HepG2 (cell line): ENCODE data around the gene KRTAP1-1. TPM values are rescaled to one million over a fixed set of nuclear protein-coding genes. Genes with fewer than 3 reads are reported as not detected.
A peak's percentile ranks its signal among the peaks of the same experiment; 100 is the strongest.

ENCODE experiments used
- CHD2 ChIP-seq: IDR thresholded peaks from 2 replicates; pipeline ENCODE4 v1.6.1; 2011; ENCODE audit warnings: low read depth, low read length, improper control_type of control experiment
- HCFC1 ChIP-seq: fragments of 150-350 bp; IDR thresholded peaks from 2 replicates; pipeline ENCODE4 v1.6.1; 2014; ENCODE audit warnings: low read depth, low read length
- HMGXB4 ChIP-seq, 2 experiments: sonication (generic) in 1 of 2; formaldehyde crosslinking in 1 of 2; IDR thresholded peaks; 2 replicates each; pipeline versions ENCODE4 v1.4.0 to v1.6.1; 2018 to 2020; ENCODE audit warnings: missing genetic modification reagents in 2 of 2, borderline replicate concordance in 1 of 2, low read depth in 1 of 2, mild to moderate bottlenecking in 1 of 2, missing biosample characterization in 1 of 2
- NONO ChIP-seq, 2 experiments: fragments of 450-650 bp in 1 of 2; sonication (generic) in 1 of 2; formaldehyde crosslinking in 1 of 2; IDR thresholded peaks in 1 of 2; conservative IDR thresholded peaks in 1 of 2; 2 replicates each; pipeline versions ENCODE4 v1.6.1 to v1.8.0; 2017 to 2022; ENCODE audit warnings: mild to moderate bottlenecking in 1 of 2, missing genetic modification reagents in 1 of 2, moderate library complexity in 1 of 2
- RBM39 ChIP-seq: fragments of 200-400 bp; formaldehyde crosslinking; IDR thresholded peaks from one replicate; pipeline ENCODE4 v1.6.1; 2018; ENCODE audit warnings: antibody characterized with exemption, mild to moderate bottlenecking, low read depth, low read length; ENCODE audit not compliant: poor library complexity, severe bottlenecking
- SOX5 ChIP-seq: IDR thresholded peaks from 2 replicates; pipeline ENCODE4 v1.6.1; 2016; ENCODE audit warnings: borderline replicate concordance
- ZBTB49 ChIP-seq: sonication (generic); formaldehyde crosslinking; IDR thresholded peaks from 2 replicates; pipeline ENCODE4 v1.4.0; 2020; ENCODE audit warnings: missing genetic modification reagents, borderline replicate concordance
- ZFY ChIP-seq: sonication (generic); formaldehyde crosslinking; IDR thresholded peaks from 2 replicates; pipeline ENCODE4 v1.4.0; 2020; ENCODE audit warnings: missing genetic modification reagents
- ZNF674 ChIP-seq: sonication (generic); formaldehyde crosslinking; IDR thresholded peaks from 2 replicates; pipeline ENCODE4 v1.5.0; 2020; ENCODE audit warnings: low read depth, mild to moderate bottlenecking, missing genetic modification reagents
- ZNF775 ChIP-seq: sonication (generic); formaldehyde crosslinking; IDR thresholded peaks from 2 replicates; pipeline ENCODE4 v1.4.0; 2020; ENCODE audit warnings: missing genetic modification reagents, mild to moderate bottlenecking, moderate library complexity, borderline replicate concordance
- ZNF780A ChIP-seq: sonication (generic); formaldehyde crosslinking; IDR thresholded peaks from 2 replicates; pipeline ENCODE4 v1.8.0; 2022; ENCODE audit warnings: mild to moderate bottlenecking, missing genetic modification reagents, moderate library complexity
- ZNF879 ChIP-seq: sonication (generic); formaldehyde crosslinking; IDR thresholded peaks from 2 replicates; pipeline ENCODE4 v1.8.1; 2023; ENCODE audit warnings: missing genetic modification reagents
- polyA plus RNA-seq, 8 experiments: library from polyadenylated mRNA; depleted of rRNA in 3 of 8; stranded (reverse) in 7 of 8; unstranded in 1 of 8; fragments of >200 nt; fragmentation: Illumina TruSeq in 4 of 8; extraction: Trizol in 4 of 8; gene quantifications; 2 replicates each; pipeline versions ENCODE4 v1.2.1 to v1.2.3, GENCODE V29; 2011 to 2016; ENCODE audit warnings: low read depth in 4 of 8, missing spikeins in 1 of 8, mixed read lengths in 1 of 8; ENCODE audit not compliant: insufficient read depth in 1 of 8
- total RNA-seq, 5 experiments: library from RNA; depleted of rRNA; stranded (reverse); fragments of >200 nt; fragmentation: Illumina TruSeq; extraction: Trizol; gene quantifications; 2 replicates each; pipeline ENCODE4 v1.2.3, GENCODE V29; 2016; ENCODE audit warnings: low read depth in 1 of 5
- TF ChIP-seq, protein P1 (sequence below): sonication (generic); formaldehyde crosslinking; IDR thresholded peaks from 2 replicates; pipeline ENCODE4 v1.5.0; 2020; ENCODE audit warnings: missing genetic modification reagents
- TF ChIP-seq, protein P2 (sequence below): sonication (generic); formaldehyde crosslinking; IDR thresholded peaks from 2 replicates; pipeline ENCODE4 v1.5.1; 2020; ENCODE audit warnings: mild to moderate bottlenecking, missing genetic modification reagents, moderate library complexity
- TF ChIP-seq, protein P3 (sequence below): IDR thresholded peaks from 2 replicates; pipeline ENCODE4 v1.4.0; 2020; ENCODE audit warnings: mild to moderate bottlenecking, missing genetic modification reagents

Gene KRTAP1-1
- total and polyA plus RNA-seq, 2 of the 13 experiments (the other 11 are each of a cell fraction or from before 2014, with no cell fraction given), result not detected

GRCh38 chr17:41060052-41060604, 18.9 kb upstream of the KRTAP1-1 start, which contains the start of gene KRTAP2-3 (continued):
- TF ChIP-seq, protein P1, sequence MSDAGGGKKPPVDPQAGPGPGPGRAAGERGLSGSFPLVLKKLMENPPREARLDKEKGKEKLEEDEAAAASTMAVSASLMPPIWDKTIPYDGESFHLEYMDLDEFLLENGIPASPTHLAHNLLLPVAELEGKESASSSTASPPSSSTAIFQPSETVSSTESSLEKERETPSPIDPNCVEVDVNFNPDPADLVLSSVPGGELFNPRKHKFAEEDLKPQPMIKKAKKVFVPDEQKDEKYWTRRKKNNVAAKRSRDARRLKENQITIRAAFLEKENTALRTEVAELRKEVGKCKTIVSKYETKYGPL (CRISPR knock-in tag), result no peak
- TF ChIP-seq RBM39, result no peak
- TF ChIP-seq, protein P2, sequence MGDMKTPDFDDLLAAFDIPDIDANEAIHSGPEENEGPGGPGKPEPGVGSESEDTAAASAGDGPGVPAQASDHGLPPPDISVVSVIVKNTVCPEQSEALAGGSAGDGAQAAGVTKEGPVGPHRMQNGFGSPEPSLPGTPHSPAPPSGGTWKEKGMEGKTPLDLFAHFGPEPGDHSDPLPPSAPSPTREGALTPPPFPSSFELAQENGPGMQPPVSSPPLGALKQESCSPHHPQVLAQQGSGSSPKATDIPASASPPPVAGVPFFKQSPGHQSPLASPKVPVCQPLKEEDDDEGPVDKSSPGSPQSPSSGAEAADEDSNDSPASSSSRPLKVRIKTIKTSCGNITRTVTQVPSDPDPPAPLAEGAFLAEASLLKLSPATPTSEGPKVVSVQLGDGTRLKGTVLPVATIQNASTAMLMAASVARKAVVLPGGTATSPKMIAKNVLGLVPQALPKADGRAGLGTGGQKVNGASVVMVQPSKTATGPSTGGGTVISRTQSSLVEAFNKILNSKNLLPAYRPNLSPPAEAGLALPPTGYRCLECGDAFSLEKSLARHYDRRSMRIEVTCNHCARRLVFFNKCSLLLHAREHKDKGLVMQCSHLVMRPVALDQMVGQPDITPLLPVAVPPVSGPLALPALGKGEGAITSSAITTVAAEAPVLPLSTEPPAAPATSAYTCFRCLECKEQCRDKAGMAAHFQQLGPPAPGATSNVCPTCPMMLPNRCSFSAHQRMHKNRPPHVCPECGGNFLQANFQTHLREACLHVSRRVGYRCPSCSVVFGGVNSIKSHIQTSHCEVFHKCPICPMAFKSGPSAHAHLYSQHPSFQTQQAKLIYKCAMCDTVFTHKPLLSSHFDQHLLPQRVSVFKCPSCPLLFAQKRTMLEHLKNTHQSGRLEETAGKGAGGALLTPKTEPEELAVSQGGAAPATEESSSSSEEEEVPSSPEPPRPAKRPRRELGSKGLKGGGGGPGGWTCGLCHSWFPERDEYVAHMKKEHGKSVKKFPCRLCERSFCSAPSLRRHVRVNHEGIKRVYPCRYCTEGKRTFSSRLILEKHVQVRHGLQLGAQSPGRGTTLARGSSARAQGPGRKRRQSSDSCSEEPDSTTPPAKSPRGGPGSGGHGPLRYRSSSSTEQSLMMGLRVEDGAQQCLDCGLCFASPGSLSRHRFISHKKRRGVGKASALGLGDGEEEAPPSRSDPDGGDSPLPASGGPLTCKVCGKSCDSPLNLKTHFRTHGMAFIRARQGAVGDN (CRISPR knock-in tag), result peak; percentile 73
- no peak for TF ChIP-seq ZNF674 (CRISPR knock-in tag)
- TF ChIP-seq HCFC1, result no peak
- TF ChIP-seq ZNF775, result no peak
- TF ChIP-seq, protein P3, sequence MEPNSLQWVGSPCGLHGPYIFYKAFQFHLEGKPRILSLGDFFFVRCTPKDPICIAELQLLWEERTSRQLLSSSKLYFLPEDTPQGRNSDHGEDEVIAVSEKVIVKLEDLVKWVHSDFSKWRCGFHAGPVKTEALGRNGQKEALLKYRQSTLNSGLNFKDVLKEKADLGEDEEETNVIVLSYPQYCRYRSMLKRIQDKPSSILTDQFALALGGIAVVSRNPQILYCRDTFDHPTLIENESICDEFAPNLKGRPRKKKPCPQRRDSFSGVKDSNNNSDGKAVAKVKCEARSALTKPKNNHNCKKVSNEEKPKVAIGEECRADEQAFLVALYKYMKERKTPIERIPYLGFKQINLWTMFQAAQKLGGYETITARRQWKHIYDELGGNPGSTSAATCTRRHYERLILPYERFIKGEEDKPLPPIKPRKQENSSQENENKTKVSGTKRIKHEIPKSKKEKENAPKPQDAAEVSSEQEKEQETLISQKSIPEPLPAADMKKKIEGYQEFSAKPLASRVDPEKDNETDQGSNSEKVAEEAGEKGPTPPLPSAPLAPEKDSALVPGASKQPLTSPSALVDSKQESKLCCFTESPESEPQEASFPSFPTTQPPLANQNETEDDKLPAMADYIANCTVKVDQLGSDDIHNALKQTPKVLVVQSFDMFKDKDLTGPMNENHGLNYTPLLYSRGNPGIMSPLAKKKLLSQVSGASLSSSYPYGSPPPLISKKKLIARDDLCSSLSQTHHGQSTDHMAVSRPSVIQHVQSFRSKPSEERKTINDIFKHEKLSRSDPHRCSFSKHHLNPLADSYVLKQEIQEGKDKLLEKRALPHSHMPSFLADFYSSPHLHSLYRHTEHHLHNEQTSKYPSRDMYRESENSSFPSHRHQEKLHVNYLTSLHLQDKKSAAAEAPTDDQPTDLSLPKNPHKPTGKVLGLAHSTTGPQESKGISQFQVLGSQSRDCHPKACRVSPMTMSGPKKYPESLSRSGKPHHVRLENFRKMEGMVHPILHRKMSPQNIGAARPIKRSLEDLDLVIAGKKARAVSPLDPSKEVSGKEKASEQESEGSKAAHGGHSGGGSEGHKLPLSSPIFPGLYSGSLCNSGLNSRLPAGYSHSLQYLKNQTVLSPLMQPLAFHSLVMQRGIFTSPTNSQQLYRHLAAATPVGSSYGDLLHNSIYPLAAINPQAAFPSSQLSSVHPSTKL (CRISPR knock-in tag), result 0 out of 2 replicates have a peak, but pooled peaks have one; percentile 13
- no peak for TF ChIP-seq ZNF879 (CRISPR knock-in tag)
- no peak for TF ChIP-seq ZNF780A (CRISPR knock-in tag)
- no peak for TF ChIP-seq SOX5
- no peak for TF ChIP-seq HMGXB4 (CRISPR knock-in tag; IDR thresholded peaks at IDR 0.05; ENCODE audit: borderline replicate concordance in 1 of 2, low read depth in 1 of 2)
- no peak for TF ChIP-seq CHD2
- no peak for TF ChIP-seq ZBTB49
- no peak for TF ChIP-seq ZFY (CRISPR knock-in tag)
- TF ChIP-seq NONO (IDR thresholded peaks at IDR 0.05), result no peak
- no peak for TF ChIP-seq NONO (CRISPR knock-in tag; conservative IDR thresholded peaks at IDR 0.05)
